Stimulated activated CD8-positive, alpha-beta memory T cell treated with anti-CD3 and anti-CD28 coated beads, Interleukin-7, amount 100 ng/mL, for 24 hours (primary cell): ENCODE results near the gene CNTNAP2.

Experiments used
- DNase-seq: peaks from one replicate; pipeline ENCODE4 v3.0.0-alpha.2; 2020; ENCODE audit warnings: low read depth

The CNTNAP2 gene

GRCh38 chr7:147265528-147265927, 1148.9 kb downstream of the CNTNAP2 start:
- no peak for DNase-seq

GRCh38 chr7:147276106-147276505, 1159.5 kb downstream of the CNTNAP2 start:
- no peak for DNase-seq

GRCh38 chr7:147276783-147277370, 1160.3 kb downstream of the CNTNAP2 start:
- no peak for DNase-seq

GRCh38 chr7:147279514-147279913, 1162.9 kb downstream of the CNTNAP2 start:
- no peak for DNase-seq

GRCh38 chr7:147279964-147280374, 1163.4 kb downstream of the CNTNAP2 start:
- DNase-seq, result no peak

- DNase-seq, result no peak
Measured at GRCh38 chr7:147282204-147282603, 1165.6 kb downstream of the CNTNAP2 start.

GRCh38 chr7:147296201-147296600, 1179.6 kb downstream of the CNTNAP2 start:
- DNase-seq, result no peak

- no peak for DNase-seq
Measured at GRCh38 chr7:147296986-147297385, 1180.4 kb downstream of the CNTNAP2 start.

- no peak for DNase-seq
Measured at GRCh38 chr7:147298611-147299043, 1182.0 kb downstream of the CNTNAP2 start.

- DNase-seq, result no peak
Measured at GRCh38 chr7:147300293-147300692, 1183.7 kb downstream of the CNTNAP2 start.

GRCh38 chr7:147304376-147304775, 1187.8 kb downstream of the CNTNAP2 start:
- no peak for DNase-seq

GRCh38 chr7:147305827-147306226, 1189.2 kb downstream of the CNTNAP2 start:
- DNase-seq, result no peak

GRCh38 chr7:147308539-147308938, 1191.9 kb downstream of the CNTNAP2 start:
- DNase-seq, result no peak

GRCh38 chr7:147311336-147311735, 1194.7 kb downstream of the CNTNAP2 start:
- DNase-seq, result no peak

GRCh38 chr7:147321504-147321903, 1204.9 kb downstream of the CNTNAP2 start:
- no peak for DNase-seq

GRCh38 chr7:147332988-147333387, 1216.4 kb downstream of the CNTNAP2 start:
- no peak for DNase-seq

GRCh38 chr7:147363101-147363500, 1246.5 kb downstream of the CNTNAP2 start:
- DNase-seq, result no peak

- no peak for DNase-seq
Measured at GRCh38 chr7:147376192-147376591, 1259.6 kb downstream of the CNTNAP2 start.

- no peak for DNase-seq
Measured at GRCh38 chr7:147380926-147381325, 1264.3 kb downstream of the CNTNAP2 start.

GRCh38 chr7:147394329-147394728, 1277.7 kb downstream of the CNTNAP2 start:
- no peak for DNase-seq

- DNase-seq, result no peak
Measured at GRCh38 chr7:147400221-147400689, 1283.7 kb downstream of the CNTNAP2 start.

GRCh38 chr7:147400925-147401324, 1284.3 kb downstream of the CNTNAP2 start:
- no peak for DNase-seq

GRCh38 chr7:147405621-147406020, 1289.0 kb downstream of the CNTNAP2 start:
- no peak for DNase-seq

GRCh38 chr7:147406521-147407135, 1290.0 kb downstream of the CNTNAP2 start:
- no peak for DNase-seq
